Amniotic stem cell (primary cell): ENCODE data around the gene KCMF1.

Experiments used
- DNase-seq: peaks from one replicate; lab custom pipeline; 2025; lab: John Stamatoyannopoulos, UW

The KCMF1 gene

GRCh38 chr2:84986018-84986417, 15.1 kb downstream of the KCMF1 start:
- no peak for DNase-seq

GRCh38 chr2:84989422-84989821, 18.5 kb downstream of the KCMF1 start:
- DNase-seq, result no peak

- no peak for DNase-seq
Measured at GRCh38 chr2:84989927-84990326, 19.0 kb downstream of the KCMF1 start.

- peak; percentile 76 for DNase-seq
Measured at GRCh38 chr2:84991404-84992160, 20.6 kb downstream of the KCMF1 start.

GRCh38 chr2:84995826-84996225, 24.9 kb downstream of the KCMF1 start:
- DNase-seq, result no peak

GRCh38 chr2:84996909-84997308, 25.9 kb downstream of the KCMF1 start:
- no peak for DNase-seq

GRCh38 chr2:84999553-84999955, 28.6 kb downstream of the KCMF1 start:
- no peak for DNase-seq

GRCh38 chr2:85001595-85001994, 30.6 kb downstream of the KCMF1 start:
- no peak for DNase-seq

- no peak for DNase-seq
Measured at GRCh38 chr2:85002534-85002933, 31.6 kb downstream of the KCMF1 start.

- DNase-seq, result no peak
Measured at GRCh38 chr2:85008252-85008651, 37.3 kb downstream of the KCMF1 start.

- no peak for DNase-seq
Measured at GRCh38 chr2:85009019-85009618, 38.2 kb downstream of the KCMF1 start.

- DNase-seq, result no peak
Measured at GRCh38 chr2:85010404-85010803, 39.4 kb downstream of the KCMF1 start.

GRCh38 chr2:85011098-85011497, 40.1 kb downstream of the KCMF1 start:
- no peak for DNase-seq

GRCh38 chr2:85011747-85012146, 40.8 kb downstream of the KCMF1 start:
- no peak for DNase-seq

- no peak for DNase-seq
Measured at GRCh38 chr2:85012431-85012830, 41.5 kb downstream of the KCMF1 start.

GRCh38 chr2:85012855-85013254, 41.9 kb downstream of the KCMF1 start:
- DNase-seq, result no peak

- DNase-seq, result no peak
Measured at GRCh38 chr2:85015653-85016360, 44.8 kb downstream of the KCMF1 start.

- no peak for DNase-seq
Measured at GRCh38 chr2:85016446-85016845, 45.5 kb downstream of the KCMF1 start.

- DNase-seq, result no peak
Measured at GRCh38 chr2:85017411-85018048, 46.6 kb downstream of the KCMF1 start.

GRCh38 chr2:85018049-85018447, 47.1 kb downstream of the KCMF1 start:
- no peak for DNase-seq

- DNase-seq, result no peak
Measured at GRCh38 chr2:85019121-85019520, 48.2 kb downstream of the KCMF1 start.

GRCh38 chr2:85022232-85022631, 51.3 kb downstream of the KCMF1 start:
- no peak for DNase-seq
